ENCODE data around the gene KHDC1. TPM values are rescaled to one million over a fixed set of nuclear protein-coding genes. Genes with fewer than 3 reads are reported as not detected.

The KHDC1 gene
- polyA plus RNA-seq, 3 donors: 0.13 TPM; not detected in 2

GRCh38 chr6:73248192-73248903 is 14.6 kb downstream of the KHDC1 start:
- no peak overlapping the region for H3K9ac ChIP-seq (ENCODE audit: insufficient read depth, low read length, poor library complexity, severe bottlenecking)
- Mint-ChIP-seq H3K4me1 (no peaks in the 10 kb centered on the region), H3K9me3 (no peaks in the 10 kb centered on the region), H3K27me3 (ENCODE audit: low read depth in 3 of 3) (peaks cover 2 to 8% (median 2%) of the 10 kb centered on the region in 3 donors), H3K4me3 (no peak overlapping the region), H3K27ac (no peak overlapping the region), H3K36me3 (no peaks in the 10 kb centered on the region)
- no peaks in the 10 kb centered on the region for H4K20me1 ChIP-seq (ENCODE audit: insufficient read depth, low read length)
- H3K27ac ChIP-seq (ENCODE audit: low read depth in 1 of 2, low read length in 2 of 2): no peak overlapping the region
- WGBS (ENCODE audit: insufficient coverage): 74% methylated on average over 3 of the region's 5 CpGs
- intact Hi-C loops (cut with micrococcal nuclease): no loop called here
- H3K79me2 ChIP-seq (ENCODE audit: insufficient read depth, low read length): no peaks in the 10 kb centered on the region
- H2AFZ ChIP-seq (ENCODE audit: insufficient read depth, low read depth, low read length, poor library complexity, severe bottlenecking): no peak overlapping the region
- TF ChIP-seq CTCF (IDR thresholded peaks at IDR 0.05): no peak
- H3K36me3 ChIP-seq (replicated peaks in 1 of 2; ENCODE audit: control insufficient read depth in 1 of 2, insufficient read depth in 2 of 2, low read length in 2 of 2): no peaks in the 10 kb centered on the region
- H3K27me3 ChIP-seq (ENCODE audit: control insufficient read depth in 2 of 2, insufficient read depth in 2 of 2, low read length in 2 of 2): no peaks in the 10 kb centered on the region
- no peaks in the 10 kb centered on the region for H3K4me1 ChIP-seq (ENCODE audit: control insufficient read depth in 1 of 2, insufficient read depth in 2 of 2, low read length in 2 of 2)
- no peak overlapping the region for H3K4me3 ChIP-seq (replicated peaks in 1 of 3; ENCODE audit: low read depth in 2 of 3, low read length in 3 of 3)
- DNase-seq: no peak
- no peaks in the 10 kb centered on the region for H3K9me3 ChIP-seq (replicated peaks in 1 of 2; ENCODE audit: control insufficient read depth in 1 of 2, insufficient read depth in 1 of 2, low read length in 2 of 2)
- H3K4me2 ChIP-seq (replicated peaks; ENCODE audit: extremely low read depth, low read length, poor library complexity, severe bottlenecking): no peak overlapping the region

GRCh38 chr6:73242001-73242400 is 21.0 kb downstream of the KHDC1 start:
- H3K4me3 Mint-ChIP-seq: no peak overlapping the region
- no peaks in the 10 kb centered on the region for H3K9me3 Mint-ChIP-seq
- no peak overlapping the region for H2AFZ ChIP-seq (ENCODE audit: insufficient read depth, low read depth, low read length, poor library complexity, severe bottlenecking)
- intact Hi-C loops (cut with micrococcal nuclease): no loop called here
- H3K36me3 Mint-ChIP-seq: no peaks in the 10 kb centered on the region
- 100% methylated on average over 3 of the region's 5 CpGs for WGBS (ENCODE audit: insufficient coverage)
- peak overlapping the region in 1 of 7 donors; percentile 25 for H3K27ac Mint-ChIP-seq
- no peaks in the 10 kb centered on the region for H3K9me3 ChIP-seq (replicated peaks in 1 of 2; ENCODE audit: control insufficient read depth in 1 of 2, insufficient read depth in 1 of 2, low read length in 2 of 2)
- no peaks in the 10 kb centered on the region for H3K4me1 Mint-ChIP-seq
- H3K9ac ChIP-seq (ENCODE audit: insufficient read depth, low read length, poor library complexity, severe bottlenecking): no peak overlapping the region
- no peak overlapping the region for H3K4me2 ChIP-seq (replicated peaks; ENCODE audit: extremely low read depth, low read length, poor library complexity, severe bottlenecking)
- H3K27ac ChIP-seq (ENCODE audit: low read depth in 1 of 2, low read length in 2 of 2): no peak overlapping the region
- H3K4me1 ChIP-seq (ENCODE audit: control insufficient read depth in 1 of 2, insufficient read depth in 2 of 2, low read length in 2 of 2): no peaks in the 10 kb centered on the region
- no peaks in the 10 kb centered on the region for H4K20me1 ChIP-seq (ENCODE audit: insufficient read depth, low read length)
- no peaks in the 10 kb centered on the region for H3K36me3 ChIP-seq (replicated peaks in 1 of 2; ENCODE audit: control insufficient read depth in 1 of 2, insufficient read depth in 2 of 2, low read length in 2 of 2)
- peaks cover 0 to 2% (median 0%) of the 10 kb centered on the region in 3 donors for H3K27me3 Mint-ChIP-seq (ENCODE audit: low read depth in 3 of 3)
- H3K4me3 ChIP-seq (replicated peaks in 1 of 3; ENCODE audit: low read depth in 2 of 3, low read length in 3 of 3): no peak overlapping the region
- no peaks in the 10 kb centered on the region for H3K27me3 ChIP-seq (ENCODE audit: control insufficient read depth in 2 of 2, insufficient read depth in 2 of 2, low read length in 2 of 2)
- TF ChIP-seq CTCF (IDR thresholded peaks at IDR 0.05): no peak
- no peaks in the 10 kb centered on the region for H3K79me2 ChIP-seq (ENCODE audit: insufficient read depth, low read length)
- DNase-seq: no peak
